HG02571 (cell line): Measurements from ENCODE around the gene HLA-DOA.

Experiments
- ATAC-seq: cut with Tn5 transposase; IDR thresholded peaks from one replicate; pipeline ENCODE4 v1.9.1; 2021; ENCODE audit warnings: mild to moderate bottlenecking, moderate library complexity; ENCODE audit not compliant: unreplicated experiment

Gene HLA-DOA

DNA sequence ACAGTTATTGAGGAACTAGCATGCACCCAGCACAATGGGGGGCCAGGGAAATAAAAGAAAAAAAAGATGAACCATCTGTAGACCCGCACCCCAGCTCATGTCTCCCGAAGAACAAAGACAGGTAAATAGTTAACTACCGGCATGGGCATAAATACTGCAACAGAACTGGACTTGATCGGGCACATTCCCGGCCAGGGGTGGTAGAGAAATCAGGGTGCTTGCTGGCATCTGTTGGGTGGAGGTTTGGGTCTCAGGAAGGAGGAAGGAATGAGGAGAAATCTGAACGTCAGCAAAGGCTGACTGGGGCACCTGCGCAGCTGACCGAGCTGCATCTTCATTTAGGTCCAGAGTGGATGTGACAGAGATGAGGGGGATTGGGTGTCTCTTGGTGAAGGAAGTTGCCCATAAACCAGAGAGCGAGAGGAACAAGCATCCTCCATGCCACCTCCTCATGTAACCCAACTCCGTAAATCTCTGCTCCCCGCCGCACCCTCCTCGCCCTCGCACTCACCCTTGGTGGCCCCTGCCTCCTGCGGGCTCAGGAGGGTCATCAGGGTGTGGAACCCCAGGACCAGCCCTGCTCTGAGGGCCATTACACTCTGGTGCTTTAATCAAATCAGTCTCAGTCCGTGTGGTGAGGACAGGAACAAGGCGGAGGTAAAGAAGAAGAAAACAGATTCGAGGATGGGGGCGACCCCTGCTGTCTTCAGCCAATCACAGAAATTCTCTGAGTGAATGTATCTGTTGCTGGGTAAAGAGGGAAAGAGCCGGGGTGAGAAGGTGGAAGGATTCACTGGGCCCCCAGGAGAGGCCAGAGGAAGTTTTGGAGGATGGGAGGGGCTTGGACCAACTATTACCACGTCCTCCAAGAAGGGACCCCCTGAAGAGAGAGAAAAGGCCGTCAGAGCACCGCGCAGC lies at the start of gene HLA-DOA:
TSS of gene HLA-DOA (minus strand) at position 648 of the 918 bp plus-strand sequence.
- ATAC-seq = peak; percentile 66

DNA sequence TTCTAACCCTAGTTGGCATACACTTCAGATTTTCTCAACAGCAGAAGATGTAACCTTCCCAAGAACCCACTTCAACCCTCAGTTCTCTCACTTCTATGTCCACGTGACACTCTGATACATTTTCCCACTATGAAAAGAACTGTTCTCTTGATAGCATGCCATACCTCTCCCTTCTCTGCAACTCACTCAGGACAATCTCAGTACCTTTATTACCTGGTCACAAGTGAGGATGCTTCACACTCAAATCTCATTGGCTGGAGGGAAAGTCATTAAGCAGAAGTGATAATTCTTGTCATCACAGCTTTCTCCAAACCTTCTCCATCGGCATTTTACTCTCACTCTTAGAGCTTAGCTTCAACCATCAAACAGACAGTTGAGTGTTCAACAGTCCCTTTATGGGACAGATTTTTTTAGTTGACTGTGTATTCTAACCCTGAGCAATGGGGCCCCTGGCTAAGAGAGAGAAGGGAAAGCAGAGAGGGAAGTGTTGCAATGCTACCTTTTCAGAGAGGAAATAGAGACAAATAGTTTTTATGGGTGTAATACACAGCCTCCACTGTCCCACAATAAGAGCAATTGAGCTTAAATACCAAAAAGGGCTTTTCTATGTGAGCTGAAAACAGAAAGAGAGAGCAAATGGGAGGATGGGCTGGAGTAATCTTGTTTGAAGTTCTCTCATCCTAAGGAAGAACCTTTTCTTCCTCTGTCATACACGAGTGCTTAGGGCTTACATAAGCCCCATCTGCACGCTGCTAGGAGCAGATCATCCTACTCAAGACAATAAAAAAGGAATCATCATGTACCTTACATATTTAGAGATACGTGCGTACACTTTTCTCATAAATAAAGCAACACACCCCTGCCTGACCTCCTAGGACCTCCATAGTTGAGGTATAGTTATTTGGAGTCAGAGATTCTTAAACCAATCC lies 48.1 kb upstream of the HLA-DOA start:
- ATAC-seq = no peak

DNA sequence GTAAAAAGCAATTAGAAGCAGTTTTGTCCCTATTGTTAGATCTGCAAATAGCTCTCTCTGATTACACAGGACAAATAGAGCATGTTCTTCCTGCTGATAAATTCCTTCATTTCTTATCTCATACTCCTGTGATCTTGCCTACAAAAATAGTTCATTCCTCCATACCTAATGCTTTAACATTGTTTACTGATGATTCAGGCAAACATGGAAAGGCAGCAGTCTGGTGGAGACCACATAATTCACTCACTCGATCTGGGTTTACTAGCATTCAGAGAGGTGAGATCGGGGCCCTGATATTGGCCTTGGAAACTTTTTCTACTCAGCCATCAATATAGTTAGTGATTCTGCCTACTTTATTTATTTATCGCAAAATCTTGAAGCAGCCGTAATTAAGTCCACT lies 43.8 kb upstream of the HLA-DOA start:
- no peak for ATAC-seq

DNA sequence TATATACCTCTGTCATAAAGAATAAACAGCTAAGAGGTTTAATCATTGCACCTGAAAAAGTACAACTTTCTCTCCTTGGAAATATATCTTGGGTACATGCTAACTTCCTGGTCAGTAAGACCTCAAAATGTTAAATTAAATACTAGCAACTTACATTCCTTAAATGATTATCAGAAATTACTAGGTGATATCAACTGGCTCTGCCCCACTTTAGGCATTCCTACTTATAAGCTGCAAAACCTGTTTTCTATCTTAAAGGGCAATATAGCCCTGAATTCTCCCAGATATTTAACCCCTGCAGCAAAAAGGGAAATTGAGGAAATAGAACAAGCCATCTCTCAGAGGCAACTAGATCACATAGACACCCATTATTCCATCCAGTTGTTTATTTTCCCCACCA lies 43.2 kb upstream of the HLA-DOA start:
- no peak for ATAC-seq

DNA sequence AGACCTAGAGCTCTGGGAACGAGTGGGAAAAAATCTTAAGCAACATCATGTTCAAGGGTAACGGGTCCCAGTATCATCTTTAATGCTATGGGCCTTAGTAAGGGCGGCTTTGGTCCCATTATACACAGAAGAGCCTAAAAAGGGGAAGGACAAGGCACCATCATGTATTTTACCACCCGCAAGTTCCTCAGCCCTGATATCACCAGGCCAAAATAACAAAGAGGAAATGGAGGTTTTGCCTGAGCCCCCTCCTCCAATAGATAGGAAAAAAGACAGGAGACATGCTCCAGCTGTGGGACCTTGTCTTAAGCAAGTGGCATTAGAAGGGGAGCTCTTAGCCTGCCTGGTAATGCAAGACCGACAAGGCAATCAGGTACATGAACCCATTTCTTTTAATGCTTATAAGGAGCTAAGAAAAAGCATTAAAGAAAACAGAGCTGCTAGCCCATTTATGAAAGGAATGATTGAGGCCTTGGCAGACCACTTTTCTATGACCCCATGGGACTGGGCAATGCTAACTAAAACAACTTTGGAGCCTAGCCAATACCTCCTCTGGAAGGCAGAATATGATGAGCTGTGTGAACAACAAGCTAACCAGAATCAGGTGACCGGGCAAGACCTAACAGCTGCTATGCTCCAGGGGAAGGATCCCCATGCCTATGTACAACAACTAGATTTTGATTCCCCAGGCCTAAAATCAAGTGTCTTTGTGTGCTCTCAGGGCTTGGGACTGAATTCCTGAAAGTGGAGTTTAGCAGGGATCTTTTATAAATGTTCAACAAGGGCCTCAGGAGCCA lies 40.8 kb upstream of the HLA-DOA start:
- ATAC-seq = no peak

DNA sequence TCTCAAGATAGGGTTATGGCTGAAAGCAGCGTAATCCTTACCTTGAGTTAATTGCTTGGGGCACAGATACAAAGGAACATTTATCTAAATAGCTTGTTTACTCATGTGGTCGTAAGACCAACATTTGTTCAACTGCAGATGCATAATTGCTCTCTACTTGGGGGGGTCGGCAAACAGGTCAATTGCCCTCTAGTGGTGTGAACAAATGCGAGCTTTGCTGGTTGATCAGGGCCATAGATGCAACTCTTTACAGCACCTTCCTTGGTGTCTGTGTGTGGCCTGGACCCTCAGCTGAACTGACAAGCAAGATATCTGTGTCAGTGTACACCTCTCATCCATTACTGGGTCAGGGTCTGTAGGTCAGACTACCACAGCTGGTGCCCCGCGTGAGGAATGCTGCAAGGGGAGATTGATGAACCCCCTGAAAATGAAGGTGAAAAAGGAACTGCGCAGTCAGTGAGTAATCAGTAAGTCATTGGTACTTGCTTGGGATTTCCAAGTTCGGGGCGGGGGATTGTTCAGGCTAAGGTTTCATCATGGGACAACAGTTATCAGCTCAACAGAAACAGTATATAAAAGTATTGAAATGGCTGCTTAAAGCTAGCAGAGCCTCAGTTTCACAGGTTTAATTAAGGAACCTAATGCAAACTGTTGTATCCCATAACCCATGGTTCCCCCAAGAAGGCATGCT lies 40.1 kb upstream of the HLA-DOA start:
- no peak for ATAC-seq

DNA sequence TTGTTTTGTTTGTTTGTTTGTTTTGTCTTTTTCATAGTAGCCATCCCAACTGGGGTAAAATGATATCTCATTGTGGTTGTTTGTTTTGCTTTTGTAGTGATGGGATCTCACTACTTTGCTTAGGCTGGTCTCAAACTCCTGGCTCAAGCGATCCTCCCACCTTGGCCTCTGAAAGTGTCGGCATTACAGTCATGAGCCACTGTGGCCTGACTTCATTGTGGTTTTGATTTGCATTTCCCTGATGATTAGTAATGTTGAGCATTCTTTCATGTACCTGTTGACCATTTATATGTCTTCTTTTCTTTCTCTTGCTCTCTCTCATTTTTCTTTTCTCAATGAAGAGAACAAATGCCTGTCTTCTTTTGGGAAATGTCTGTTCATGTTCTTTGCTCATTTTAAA lies 30.8 kb upstream of the HLA-DOA start:
- ATAC-seq = no peak

DNA sequence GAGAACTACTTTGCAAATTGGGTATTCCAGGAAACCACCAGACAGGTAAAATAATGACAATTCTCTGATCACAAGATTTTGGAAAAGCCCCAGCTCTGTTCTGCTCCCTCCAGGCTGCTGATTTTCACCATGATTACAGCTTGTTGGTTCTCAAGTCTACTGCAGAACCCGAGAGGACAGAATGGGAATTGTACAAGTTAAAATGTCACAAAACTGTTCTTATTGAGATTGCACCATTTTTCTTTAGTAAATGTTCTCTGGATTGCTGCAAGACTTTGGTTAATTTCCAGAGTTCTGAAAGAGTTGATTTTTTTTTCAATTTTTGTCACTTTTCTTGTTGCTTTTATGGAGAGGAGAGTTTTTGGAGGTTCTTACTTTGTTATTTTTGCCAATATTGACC lies 27.1 kb upstream of the HLA-DOA start:
- no peak for ATAC-seq

DNA sequence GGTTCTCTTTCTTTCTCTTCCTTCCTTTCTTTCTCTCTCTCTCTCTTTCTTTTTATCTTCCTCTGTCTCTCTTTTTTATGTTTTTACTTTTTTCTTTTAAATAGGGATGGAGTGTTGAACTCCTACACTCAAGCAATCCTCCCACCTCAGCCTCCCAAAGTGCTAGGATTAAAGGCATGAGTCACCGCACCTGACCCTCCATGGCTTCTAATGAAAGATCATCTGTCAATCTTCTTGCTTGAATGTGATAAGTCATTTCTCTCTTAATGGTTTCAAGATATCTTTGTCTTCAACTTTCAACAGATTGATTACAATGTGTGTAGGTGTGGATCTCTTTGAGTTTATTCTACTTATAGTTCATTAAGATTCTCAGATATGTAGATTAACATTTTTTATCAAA lies 25.2 kb upstream of the HLA-DOA start:
- no peak for ATAC-seq

DNA sequence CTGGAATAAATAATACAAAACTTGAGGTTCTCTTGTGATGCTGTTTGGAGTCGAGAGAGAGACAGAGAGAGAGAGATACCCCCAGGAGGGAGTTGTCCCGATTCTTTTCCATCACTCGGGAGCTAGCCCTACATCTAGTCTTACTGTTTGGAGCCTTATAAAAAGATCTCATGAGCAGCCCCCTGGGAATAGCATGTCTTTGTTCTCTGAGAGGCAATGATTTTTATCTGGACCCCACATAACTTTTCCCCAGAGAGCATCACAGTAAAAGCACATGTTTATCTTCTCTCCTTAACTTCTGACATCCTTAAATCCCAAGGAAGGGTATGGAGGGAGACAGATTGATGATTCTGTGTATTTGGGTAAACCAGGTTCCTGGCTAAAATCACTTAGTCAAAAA lies 20.9 kb upstream of the HLA-DOA start:
- no peak for ATAC-seq

DNA sequence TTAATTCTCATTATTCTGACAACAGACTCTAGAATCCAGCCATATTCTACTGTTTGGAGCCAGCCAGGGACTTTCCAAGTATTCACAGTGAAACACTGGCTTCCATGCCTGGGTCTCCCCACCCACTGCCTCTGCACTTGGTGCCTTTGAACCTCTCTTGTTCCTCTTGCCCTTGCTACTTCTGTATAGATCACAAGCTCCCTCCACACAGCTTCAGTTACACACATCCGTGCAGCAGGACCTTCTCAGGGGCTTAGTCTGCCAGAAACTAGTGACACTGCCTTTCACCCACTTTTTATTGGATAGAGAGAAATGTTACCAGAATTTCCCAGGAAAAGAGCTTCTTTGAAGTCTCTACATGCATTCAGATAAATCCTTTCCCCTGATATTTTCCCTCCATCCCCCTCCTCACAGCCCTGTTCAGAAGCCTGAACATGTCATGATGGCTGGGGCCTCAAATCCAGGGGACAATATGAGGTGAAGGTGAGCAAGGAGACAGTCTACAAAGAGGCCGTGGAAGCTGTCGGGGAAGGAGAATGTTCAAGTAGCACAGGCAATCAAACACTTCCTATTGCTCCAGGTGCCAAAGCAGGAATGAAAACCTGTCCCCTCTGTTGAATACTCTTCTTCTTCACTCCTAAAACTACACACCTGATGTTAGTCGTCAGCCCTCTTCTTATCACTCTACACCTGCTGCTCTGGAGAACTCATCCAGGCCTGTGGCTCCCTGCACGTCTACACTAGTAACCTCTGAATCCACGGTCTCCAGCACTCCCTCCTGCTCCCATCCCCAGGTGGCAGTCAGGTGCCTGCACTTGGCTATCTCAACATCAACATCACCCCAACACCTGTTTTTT lies 20.2 kb upstream of the HLA-DOA start:
- peak; percentile 81 for ATAC-seq

DNA sequence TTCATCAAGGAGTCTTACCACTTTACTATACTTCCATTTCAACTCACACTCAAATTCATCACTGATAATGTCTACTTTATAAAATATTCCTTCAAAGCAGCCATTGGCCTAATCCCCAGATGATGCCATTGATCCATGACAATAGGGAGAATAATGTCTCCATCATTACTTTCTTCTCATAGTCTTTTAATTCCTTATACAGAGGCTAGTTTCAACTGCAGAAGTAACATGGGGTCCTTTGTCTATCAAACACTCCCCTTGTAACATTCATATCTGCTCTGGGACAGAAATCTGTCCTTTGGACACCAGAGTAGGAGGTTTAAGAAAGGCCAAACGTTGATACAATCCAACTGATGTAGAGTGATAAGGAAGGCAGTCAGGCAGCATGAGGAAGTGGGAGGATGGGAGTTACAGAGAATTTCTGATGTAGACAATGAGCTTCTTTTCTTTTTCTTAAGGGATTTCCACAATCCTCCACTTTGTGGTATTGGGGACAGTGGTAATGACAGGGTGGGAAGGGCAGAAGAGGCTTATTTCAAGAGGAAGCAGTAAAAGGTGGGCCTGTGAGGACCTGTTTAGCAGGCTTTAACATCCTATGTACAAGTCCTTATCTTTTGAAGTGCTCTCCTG lies 18.9 kb upstream of the HLA-DOA start:
- ATAC-seq = no peak

DNA sequence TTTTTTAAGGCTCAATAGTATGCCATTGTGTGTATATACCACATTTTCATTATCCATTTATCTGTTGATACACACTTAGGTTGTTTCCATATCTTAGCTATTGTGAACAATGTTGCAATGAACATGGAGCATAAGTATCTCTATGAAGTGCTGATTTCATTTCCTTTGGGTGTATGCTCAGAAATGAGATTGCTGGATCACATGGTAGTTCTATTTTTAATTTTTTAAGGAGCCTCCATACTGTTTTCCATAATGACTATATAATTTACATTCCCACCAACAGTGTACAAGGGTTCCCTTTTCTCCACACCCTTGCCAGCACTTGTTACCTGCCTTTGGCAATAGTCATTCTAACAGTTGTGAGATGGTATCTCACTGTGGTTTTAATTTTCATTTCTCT lies 15.1 kb upstream of the HLA-DOA start:
- ATAC-seq = no peak

DNA sequence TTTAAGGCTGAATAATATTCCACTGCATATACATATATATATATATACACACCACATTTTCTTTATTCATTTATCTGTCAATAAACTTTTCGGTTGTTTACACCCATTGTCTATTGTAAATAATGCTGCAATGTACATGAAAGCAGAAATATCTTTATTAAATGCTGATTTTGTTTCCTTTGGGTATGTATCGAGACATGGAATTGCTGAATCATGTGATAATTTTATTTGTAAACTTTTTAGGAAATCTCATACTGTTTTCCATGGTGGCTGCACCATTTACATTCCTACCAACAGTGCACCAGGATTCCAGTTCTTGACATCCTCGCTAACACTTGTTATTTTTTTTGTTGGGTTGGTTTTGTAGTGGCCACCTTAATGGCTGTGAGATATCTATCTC lies 14.1 kb upstream of the HLA-DOA start:
- ATAC-seq = no peak

DNA sequence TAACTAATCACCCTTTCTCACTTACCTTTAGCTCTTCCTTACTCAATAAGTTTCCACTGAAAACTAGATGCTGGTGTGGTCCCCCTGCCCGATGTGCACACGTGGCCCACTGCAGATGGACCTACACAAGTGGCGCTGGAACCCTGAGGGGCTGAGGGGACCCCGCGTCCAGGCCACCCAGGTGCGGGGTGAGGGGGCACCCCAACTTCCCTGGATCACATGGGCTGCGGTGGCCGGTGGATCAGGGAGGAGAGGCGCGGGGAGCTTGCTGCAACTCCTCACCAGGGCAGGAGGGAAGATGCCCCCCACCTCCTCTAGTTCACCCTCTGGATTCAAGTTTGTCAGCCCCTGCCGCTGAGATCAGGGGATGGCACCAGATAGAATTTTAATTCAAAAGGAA lies 12.5 kb upstream of the HLA-DOA start:
- ATAC-seq = no peak

DNA sequence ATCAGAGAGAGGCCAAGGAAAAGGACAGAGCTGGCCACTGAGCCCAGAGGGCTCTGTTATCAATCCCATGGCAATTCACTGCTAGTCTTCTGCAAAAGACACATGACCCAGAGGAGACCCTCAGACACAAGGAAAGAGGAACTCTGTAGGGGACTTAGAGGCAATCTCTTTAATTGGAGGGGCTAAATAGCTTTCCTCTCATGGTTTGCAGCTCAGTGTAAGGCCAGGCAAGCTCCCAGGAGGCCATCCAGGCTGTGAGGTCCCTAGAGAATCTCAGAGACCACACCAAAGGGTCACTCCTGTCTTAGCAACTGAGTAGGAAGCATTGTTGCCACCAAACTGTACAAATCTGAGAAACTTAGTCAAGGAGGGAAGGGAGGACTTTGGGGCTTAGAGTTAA lies 10.0 kb upstream of the HLA-DOA start:
- no peak for ATAC-seq

DNA sequence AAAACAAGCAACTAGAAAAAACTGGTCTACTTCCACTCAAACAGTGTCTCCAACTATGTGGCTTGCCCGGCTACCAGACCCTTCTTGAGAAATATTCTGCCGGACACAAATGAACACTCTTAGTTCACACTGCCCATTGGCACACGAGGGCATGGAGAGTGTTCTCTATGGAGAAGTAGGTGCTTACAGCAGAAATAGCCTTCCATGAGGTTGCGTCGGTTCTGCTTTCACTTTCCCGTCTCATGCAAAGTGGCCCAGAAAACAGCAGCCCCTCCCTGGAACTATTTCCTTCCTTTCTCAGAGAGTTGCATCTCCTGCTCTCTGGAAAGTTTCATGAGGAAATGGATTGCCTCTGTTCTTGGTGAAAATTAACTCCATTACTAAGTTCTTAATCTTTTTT lies 9.5 kb upstream of the HLA-DOA start:
- ATAC-seq = no peak

DNA sequence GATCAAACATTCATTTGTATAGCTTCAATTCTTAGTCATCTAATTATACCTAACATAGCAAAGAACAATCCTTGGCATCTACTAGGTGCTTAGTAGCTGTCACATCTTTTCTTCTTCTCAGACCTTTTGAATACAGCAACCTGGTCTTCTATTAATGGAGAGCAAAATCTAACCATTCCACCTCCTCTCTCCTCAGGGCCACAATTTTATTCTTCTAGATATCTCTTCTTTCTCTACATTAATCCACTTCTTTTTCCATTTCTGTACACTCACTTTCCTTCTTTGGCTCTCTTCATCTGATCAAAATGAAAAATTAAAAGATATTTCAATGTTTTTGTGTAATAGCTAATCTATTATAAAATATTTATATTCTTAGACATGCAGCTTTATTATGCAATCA lies 9.0 kb upstream of the HLA-DOA start:
- ATAC-seq = no peak
